HG02840 (cell line): ENCODE results near the gene BPIFB3.
"Not testable (repeated sequence)": the region's sequence is repeated elsewhere in the genome, so short reads cannot be mapped to it uniquely, and the experiment has no call there.

Experiments used
- ATAC-seq: cut with Tn5 transposase; IDR thresholded peaks from one replicate; pipeline ENCODE4 v1.9.1; 2021; ENCODE audit warnings: mild to moderate bottlenecking, moderate library complexity, moderate number of reproducible peaks; ENCODE audit not compliant: unreplicated experiment, low FRiP score

The BPIFB3 gene

GRCh38 chr20:33027769-33028751 lies 25.6 kb upstream of the BPIFB3 start:
- no peak for ATAC-seq

- no peak for ATAC-seq
These were observed 24.8 kb upstream of the BPIFB3 start for GRCh38 chr20:33028875-33029274.

- no peak for ATAC-seq
These were observed 23.6 kb upstream of the BPIFB3 start for GRCh38 chr20:33030076-33030475.

DNA sequence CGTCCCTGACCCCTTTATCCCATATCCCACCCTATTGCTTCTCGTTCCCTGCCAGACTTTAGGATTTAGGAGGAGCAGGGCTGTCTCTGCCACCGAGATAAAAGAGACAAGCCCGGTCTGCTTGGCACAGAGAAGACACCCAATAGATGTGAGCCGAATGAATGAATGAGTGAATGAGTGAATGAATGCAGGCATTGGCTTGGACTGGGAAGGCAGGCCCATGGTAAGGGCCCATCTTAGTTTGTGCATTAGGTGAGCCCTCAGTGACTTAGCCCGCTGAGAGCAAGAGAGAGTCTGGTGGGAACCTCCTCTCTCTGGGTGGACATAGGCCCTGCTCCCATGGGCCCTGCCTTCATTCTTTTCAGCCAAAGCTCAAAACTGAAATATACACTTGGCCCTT lies 23.1 kb upstream of the BPIFB3 start:
- ATAC-seq = no peak

- ATAC-seq = no peak
These were observed 22.2 kb upstream of the BPIFB3 start, which contains the start of gene BPIFB6 for GRCh38 chr20:33031531-33031930. TSS of gene BPIFB6 (plus strand) at chr20:33031648. CDS start at chr20:33031648, 0 bp downstream.

DNA sequence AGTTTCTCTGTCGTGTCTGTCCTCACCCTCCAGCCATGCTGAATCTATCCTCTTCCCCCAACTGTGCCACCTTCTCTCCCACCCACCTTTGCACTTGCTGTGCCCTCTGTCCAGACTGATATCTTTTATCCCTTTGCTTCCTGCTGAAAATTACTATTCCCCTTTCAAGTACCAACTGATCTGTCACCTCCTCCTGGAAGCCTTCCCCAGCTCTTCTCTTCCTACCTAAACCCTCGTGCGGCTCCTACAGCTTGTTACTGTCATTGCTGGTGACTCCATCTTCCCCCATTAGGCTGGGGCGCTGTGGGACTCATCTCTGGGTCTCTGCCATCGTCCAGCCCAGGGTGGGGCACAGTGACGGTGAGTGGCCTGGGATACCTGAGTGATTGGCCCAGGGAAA lies 21.1 kb upstream of the BPIFB3 start:
- ATAC-seq = no peak

DNA sequence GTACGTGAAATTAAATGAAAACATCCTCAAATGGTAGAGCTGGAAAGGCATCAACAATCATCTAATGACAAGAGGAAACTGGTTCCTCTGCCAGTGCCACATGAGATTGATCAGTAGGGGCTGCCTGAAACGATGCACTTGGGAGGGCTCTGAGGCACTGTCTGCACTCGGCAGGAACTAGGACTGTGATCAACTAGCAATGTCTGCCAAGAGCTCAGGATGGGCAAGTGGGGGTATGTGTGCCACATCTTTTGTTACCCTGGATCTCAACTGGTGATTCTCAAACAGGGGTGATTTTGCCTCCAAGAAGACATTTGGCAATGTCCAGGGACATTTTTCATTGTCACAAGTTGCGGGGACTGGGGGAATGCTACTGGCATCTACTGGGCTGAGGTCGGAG lies 20.3 kb upstream of the BPIFB3 start:
- no peak for ATAC-seq

DNA sequence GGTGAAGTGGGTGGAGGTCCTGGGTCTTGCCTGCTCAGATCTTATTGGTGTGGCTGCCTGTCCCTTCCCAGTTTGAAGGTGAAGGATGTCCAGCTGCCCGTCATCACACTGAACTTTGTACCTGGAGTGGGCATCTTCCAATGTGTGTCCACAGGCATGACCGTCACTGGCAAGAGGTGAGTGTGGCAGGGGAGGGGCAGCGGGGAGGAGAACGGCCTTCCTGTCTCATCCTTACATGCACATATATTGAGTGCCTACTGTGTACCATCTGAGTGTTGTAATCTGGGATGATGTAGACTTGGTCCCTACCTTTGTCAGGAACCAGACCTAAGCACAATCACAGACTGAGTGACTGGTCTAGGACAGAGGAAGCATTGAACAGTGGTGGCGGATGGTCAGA lies 19.6 kb upstream of the BPIFB3 start:
- no peak for ATAC-seq

DNA sequence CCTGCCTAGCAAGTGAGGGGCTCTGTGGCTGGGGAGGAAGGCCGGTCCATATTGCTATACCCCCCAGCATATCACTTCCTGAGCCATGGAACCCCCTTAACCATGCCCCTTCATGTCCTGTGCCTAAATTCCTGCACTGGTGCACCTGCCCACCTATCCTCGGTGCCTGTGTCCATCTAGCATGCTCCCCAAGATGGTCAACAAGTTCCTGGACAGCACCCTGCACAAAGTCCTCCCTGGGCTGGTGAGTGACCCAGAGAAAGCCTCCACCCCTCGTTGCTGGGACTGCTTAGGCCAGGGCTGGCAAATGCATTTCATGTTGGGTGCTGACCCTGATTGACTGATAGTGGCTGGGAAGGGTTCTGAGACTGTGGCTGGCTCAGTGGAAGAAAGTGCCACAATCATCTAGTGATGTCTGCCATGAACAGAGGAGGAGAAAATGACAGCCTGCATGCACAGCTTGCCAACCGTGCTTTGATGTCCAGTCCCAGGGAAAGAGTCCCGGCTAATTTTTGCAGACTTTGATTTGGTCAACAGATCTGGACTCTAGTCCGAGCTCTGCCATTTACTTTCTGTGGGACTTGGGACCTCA lies 18.7 kb upstream of the BPIFB3 start:
- no peak for ATAC-seq

- no peak for ATAC-seq
These were observed 16.2 kb upstream of the BPIFB3 start for GRCh38 chr20:33037456-33037855.

- no peak for ATAC-seq
These were observed 15.5 kb upstream of the BPIFB3 start for GRCh38 chr20:33038243-33038642.

- no peak for ATAC-seq
These were observed 11.3 kb upstream of the BPIFB3 start for GRCh38 chr20:33042430-33042829.

- ATAC-seq = no peak
These were observed 10.5 kb upstream of the BPIFB3 start for GRCh38 chr20:33042983-33043730.

DNA sequence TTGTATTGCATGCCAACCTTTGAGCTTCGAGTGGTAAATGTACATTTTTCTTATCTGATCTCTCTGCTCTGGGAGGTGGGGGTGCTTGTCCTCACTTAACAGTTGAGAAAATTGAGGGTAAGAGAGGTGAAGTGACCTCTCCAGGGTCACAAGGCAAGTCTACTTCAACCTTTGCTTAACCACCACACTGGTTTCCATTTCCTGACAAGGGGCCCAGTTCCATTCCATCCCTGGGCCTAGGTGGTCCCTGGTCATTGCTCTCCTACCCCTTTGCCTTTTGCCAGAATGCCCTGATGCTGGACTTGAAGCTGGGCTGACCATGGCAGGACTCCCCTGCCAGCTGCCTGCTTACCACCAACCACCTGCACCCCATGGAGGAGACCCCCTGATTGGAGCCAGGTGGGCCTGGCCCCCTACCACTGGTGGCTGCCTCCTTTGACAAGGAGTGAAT lies 9.9 kb upstream of the BPIFB3 start:
- no peak for ATAC-seq

- ATAC-seq = not testable (repeated sequence)
These were observed 8.5 kb upstream of the BPIFB3 start for GRCh38 chr20:33045129-33045721.

DNA sequence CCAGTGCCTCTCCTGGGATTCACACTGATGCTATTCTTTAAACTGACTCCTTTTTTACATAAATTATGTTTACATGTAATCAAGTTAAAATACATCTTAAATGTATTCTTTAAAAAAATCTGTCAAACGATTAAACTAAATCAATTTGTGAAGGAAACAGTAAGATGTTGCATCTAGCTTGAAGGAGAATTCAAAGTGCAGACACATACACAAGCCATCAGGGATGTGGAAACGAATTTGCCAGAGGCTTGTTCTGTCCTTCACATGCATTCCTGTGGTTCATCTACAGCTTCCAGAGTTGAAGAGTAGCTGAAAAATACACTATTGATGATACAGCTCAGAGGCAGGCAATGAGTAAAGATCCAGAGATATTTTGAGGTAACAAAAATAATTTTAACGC lies 7.3 kb upstream of the BPIFB3 start:
- ATAC-seq = no peak

DNA sequence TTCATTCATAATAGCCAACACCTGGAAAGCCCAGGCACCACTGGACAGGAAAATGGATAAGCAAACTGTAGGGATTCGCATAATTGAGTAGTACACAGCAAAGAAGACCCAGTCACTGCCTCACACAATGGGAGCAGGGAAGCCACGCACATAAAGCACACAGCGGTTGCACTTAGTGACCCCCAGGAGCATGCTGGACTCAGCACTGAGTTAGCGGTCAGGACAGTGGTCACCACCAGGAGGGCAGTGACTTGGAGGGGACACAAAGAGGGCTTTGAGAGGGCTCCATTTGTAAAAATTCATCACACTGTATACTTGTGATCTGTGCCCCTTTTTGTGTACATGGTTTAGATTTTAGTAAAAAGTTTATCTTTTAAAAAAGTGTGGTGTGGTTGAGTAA lies 2.4 kb upstream of the BPIFB3 start:
- ATAC-seq = no peak

GRCh38 chr20:33054381-33054780 lies 678 bp downstream of the BPIFB3 start:
- ATAC-seq = no peak

GRCh38 chr20:33054791-33055190 lies 1.1 kb downstream of the BPIFB3 start:
- ATAC-seq = no peak

- no peak for ATAC-seq
These were observed 5.4 kb downstream of the BPIFB3 start for GRCh38 chr20:33059136-33059535.
